Measurements from ENCODE around the gene STX2.

GRCh38 chr12:130876297-130876696 is 37.2 kb upstream of the STX2 start:
- TF ChIP-seq ZBTB4 (CRISPR knock-in tag; IDR thresholded peaks at IDR 0.05) (no peak), SIX5 (IDR thresholded peaks at IDR 0.05; ENCODE audit: low read depth, low read length, severe bottlenecking) (no peak), POLR2A (IDR thresholded peaks at IDR 0.05; ENCODE audit: low read depth, low read length) (no peak), FOXM1 (IDR thresholded peaks at IDR 0.05; ENCODE audit: low read depth, low read length) (no peak), CTCF (IDR thresholded peaks at IDR 0.05 in 2 of 3, conservative IDR thresholded peaks at IDR 0.05 in 1 of 3; ENCODE audit: control insufficient read depth in 2 of 3, extremely low read depth in 1 of 3, insufficient read depth in 1 of 3, low read depth in 3 of 3, low read length in 3 of 3) (no peak)

Data from GM12878 (cell line).